SKM-1 (cell line): Measurements from ENCODE around the gene SLC35B2.
"Not testable (repeated sequence)": the region's sequence is repeated elsewhere in the genome, so short reads cannot be mapped to it uniquely, and the experiment has no call there.

Experiments
- DNase-seq: peaks from one replicate; lab custom pipeline; 2025; ENCODE audit not compliant: unreplicated experiment; lab: John Stamatoyannopoulos, UW

SLC35B2 gene

GRCh38 chr6:44237021-44237812 lies 20.1 kb downstream of the SLC35B2 start:
- DNase-seq, result peak; percentile 45

DNA sequence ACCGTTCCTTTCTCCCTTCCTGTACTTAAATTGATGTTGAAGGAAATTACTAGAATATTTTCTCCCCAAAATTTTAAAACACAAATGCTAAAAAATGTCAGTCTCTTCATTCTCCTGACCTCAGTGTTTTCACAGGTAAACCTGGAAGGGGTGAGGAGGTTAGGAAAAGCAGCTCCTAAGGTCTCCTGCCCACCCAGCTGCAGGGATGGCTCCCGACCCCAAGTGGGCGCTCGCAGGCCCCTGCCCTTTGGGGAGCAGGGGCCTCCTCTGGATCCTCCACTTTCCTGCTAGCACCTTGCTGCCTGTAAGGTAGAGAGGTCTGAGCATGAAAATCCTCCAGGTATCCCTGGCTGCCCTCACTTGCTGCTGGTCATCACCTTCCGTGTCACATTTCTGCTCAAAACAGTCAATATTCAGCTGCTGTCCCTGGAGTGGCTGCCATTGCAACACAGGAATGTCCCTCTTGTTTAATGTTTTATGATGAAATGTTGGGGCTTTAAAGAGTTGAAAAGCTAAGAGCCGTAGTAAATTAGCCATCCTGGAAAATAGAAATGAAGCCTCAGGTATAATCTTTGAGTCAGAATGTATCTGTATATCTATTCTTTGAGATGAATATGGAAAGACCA lies 21.3 kb downstream of the SLC35B2 start:
- no peak for DNase-seq

GRCh38 chr6:44235269-44235668 lies 22.1 kb downstream of the SLC35B2 start:
- DNase-seq, result no peak

DNA sequence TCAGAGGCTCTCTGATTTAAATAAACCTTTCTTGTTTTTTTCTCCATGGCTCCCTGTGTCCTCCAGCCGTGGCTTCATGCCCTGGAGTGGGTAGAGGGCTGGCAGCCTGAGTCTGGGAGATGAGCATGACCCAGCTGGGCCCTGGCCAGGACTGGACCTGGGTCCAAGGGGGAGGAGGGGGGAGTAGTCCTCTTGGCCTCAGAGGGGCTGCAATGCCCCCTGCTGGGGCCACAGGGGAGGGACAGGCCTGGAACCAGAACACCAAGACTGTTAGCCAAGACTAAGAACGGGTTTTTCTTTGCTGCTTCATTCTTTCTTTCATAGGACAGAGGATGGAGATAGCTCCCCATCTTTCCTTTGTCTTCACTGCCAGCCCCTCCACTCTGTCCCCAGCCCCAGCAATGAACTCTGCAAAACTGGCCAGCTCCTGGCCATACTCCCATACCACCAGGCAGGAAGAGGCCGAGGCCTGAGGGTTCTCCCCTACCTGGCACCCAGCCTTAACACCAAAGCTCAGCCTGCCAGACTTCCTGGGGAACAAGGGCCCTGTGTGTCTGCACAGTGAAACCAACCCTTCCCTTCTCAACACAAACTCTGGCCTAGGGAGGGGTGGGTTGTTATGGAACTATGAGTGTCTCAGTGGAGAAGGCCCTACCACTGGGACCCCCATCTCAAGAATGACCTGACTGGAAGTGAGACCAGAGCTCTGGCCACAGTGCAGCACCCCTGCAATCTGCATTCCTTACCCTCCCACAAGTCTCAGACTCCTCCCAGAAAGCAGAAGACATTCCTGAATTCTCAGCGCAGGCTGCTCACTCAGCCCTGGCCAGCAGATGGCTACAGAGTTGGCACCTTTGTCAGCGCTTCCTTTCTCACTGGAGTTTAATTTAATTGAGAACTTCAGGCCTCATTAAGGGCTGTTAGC lies 23.0 kb downstream of the SLC35B2 start:
- no peak for DNase-seq

DNA sequence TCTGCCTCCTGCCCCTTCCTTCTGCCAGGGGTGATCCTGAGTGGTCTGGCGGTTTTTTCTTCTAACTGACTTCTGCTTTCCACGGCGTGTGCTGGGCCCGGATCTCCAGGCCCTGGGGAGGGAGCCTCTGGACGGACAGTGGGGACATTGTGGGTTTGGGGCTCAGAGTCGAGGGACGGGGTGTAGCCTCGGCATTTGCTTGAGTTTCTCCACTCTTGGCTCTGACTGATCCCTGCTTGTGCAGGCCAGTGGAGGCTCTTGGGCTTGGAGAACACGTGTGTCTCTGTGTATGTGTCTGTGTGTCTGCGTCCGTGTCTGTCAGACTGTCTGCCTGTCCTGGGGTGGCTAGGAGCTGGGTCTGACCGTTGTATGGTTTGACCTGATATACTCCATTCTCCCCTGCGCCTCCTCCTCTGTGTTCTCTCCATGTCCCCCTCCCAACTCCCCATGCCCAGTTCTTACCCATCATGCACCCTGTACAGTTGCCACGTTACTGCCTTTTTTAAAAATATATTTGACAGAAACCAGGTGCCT lies 23.7 kb downstream of the SLC35B2 start:
- DNase-seq, result no peak

GRCh38 chr6:44232676-44233566 lies 24.4 kb downstream of the SLC35B2 start:
- DNase-seq, result no peak

- DNase-seq, result not testable (repeated sequence)
Measured at GRCh38 chr6:44231426-44231825, 25.9 kb downstream of the SLC35B2 start.

DNA sequence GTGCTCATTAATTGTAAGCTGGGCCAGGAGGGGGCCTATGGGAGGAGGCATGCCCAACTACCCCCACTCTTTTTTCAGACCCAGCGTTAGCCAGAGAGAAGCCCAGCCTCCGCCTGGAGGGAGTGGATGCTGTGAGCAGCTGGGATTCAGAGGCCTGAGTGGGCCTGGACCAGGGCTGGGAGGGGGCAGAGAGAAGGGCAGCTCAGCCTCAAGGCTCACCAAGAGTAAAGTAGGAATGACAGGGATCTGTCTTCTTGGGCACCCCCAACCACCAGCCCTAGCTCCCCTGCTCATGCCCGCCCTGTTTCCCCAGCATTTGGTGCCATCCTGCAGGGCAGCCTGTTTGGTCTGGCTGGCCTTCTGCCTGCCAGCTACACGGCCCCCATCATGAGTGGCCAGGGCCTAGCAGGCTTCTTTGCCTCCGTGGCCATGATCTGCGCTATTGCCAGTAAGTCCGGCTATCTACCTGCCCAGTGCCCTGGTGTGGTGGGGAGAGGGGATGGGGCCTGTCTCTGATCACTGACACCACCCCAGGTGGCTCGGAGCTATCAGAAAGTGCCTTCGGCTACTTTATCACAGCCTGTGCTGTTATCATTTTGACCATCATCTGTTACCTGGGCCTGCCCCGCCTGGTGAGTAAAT lies 27.2 kb downstream of the SLC35B2 start:
- no peak for DNase-seq

- no peak for DNase-seq
Measured at GRCh38 chr6:44229376-44230033, 27.8 kb downstream of the SLC35B2 start.

DNA sequence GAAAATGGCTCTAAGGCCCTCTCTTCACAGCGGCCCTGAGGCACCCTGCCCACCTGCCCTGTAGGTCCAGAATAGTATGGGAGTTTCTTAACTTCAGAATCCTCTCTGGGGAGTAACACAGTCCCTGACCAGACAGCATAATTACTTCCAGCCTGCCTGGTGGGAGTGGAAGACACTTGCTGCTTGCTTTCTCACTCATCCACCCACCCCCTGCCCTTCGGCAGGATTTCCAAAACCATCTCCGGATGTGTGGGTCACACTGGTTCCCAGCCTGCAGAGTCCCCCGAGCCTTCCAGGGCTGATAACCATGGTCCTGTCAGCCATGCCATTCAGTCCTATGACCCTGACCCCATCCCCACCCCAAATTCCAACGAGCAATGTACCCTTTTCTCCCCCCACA lies 28.5 kb downstream of the SLC35B2 start:
- DNase-seq, result no peak

DNA sequence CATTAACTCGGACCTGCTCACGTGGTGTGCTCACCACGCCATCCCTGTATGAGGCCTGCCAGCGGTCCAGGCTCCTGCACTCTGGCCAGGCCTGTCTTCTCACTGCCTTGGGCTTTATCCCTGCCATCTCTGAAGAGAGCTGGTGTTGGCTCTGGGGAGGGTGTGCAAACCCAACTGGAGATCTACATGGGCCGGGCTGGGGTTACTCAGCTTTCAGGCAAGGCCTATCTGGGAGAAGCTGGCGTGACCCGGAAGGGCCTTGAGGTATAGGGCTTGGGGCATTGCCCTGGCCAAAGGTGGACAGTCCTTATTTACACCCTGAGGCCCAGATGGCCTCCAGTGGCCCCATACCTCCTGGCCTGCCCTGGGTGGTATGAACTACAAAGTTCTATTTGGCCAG lies 28.9 kb downstream of the SLC35B2 start:
- DNase-seq, result no peak

DNA sequence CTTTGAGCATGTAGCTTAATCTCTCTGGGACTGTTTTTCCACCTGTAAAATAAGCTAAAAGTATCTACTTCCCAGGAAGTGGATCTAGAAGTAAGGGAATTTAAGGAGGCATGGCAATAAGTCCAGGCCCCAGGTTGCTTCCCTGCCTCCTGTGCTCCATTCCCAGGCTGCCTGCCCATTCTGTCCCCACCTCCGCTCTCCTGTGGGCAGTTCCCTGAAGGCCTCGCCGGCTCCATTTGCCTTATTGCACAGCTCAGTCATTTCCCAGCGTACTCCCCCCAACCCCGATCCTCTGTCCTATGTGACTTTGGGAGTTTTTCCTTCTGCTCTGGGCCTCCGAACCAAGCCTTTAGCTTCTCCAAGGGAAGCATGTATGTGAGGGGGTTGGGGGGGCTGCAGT lies 29.3 kb downstream of the SLC35B2 start:
- DNase-seq, result no peak

- DNase-seq, result no peak
Measured at GRCh38 chr6:44227148-44227793, 30.1 kb downstream of the SLC35B2 start.

DNA sequence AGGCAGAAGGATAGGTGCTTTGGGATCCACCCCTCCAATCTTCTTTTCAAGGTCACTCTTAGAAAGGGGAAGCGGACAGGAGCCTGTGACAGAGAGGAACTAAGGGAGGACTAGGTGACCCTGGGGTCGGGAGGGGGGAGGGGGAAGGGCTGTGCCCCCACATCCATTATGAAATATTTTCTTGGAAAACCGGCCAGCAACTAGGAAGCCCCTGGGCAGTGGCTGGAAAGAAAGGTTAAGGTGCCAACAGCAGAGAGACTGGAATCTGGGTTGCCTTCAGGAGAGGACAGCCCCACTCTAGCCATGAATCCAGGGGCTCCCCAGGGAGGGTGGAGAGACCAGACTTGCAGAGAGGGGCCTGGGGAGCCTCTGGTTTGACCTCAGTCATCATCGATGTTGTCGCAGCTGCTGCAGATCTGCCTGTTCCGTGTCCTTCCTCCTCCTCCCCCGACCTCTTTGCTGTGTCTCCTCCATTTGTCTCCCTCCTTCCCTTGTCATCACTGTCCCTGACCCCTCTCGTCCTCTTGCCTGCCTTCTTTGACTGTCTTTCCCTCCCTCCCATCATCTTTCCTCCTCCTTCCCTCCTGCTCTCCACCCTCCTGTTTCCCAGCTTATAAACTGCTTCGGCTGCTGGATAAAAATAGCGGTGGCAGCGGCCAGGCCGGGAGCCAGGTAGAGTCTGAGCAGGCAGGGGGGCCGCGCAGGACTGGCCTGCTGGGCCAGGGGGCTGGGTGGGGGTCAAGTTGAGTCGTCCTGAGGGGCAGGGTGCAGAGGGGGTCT lies 30.8 kb downstream of the SLC35B2 start:
- no peak for DNase-seq

DNA sequence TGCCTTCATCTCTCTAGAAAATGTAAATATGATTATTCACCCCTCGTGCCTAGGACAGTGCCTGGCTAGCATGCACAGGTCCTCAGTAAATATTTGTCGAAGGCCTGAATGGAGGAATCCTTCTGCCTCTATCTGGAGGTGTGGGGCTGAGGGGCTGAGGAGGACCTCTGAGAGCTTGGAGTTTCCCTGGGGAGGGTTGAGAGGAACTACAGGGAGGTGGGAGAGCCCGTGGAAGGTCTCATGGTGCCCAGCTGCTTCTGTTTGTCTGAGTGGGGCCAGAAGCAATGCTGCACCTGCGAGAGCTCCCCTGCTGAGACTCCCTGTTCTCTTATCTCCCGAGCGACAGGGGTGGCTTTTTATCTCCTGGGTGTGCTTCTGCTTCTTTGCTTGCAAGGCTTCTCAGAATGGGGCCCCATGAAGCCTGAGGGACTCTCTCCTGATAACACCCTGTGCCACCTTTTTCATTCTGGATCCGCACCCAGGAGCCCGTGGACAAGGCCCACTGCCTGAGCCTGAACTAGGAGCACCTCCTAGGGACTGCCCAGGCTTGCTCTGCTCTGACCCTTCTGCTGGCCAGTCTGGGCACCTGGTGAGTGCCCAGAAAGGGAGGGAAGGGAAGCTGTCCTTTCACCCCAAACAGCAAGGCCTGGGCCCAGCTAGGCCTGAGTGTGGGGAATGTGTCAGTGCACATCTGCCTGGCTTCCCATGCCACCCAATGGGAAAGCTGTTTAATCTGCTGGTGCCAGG lies 31.6 kb downstream of the SLC35B2 start:
- no peak for DNase-seq

- no peak for DNase-seq
Measured at GRCh38 chr6:44224965-44225305, 32.4 kb downstream of the SLC35B2 start.
